HepG2 (cell line): Measurements from ENCODE around the gene MAP1LC3B. TPM values are rescaled to one million over a fixed set of nuclear protein-coding genes. Genes with fewer than 3 reads are reported as not detected.

Experiments used
- ATAC-seq: fragments of 200-7000 bp; cut with Tn5 transposase; 3 replicates; pipeline ENCODE4 v1.9.1; 2020; ENCODE audit warnings: mild to moderate bottlenecking, moderate library complexity
- BruUV-seq: library from RNA; stranded (reverse); fragments of 400-500 nt; replicated peaks from 2 replicates; lab custom pipeline; 2021; lab: Mats Ljungman, UMichigan
- CTCF ChIA-PET: fragments of 300-600 bp; formaldehyde crosslinking; extraction: SDS; loops from one replicate; lab custom pipeline; 2021; ENCODE audit warnings: low total read pairs, inconsistent platforms, low intra/inter-chr PET ratio; lab: Yijun Ruan, JAX
- POLR2A ChIA-PET: fragments of 350-600 bp; sonication (Branson Sonifier 250); formaldehyde crosslinking; loops from one replicate; lab custom pipeline; 2020; ENCODE audit warnings: antibody characterized with exemption, inconsistent platforms; lab: Yijun Ruan, JAX
- DNase-seq: peaks from one replicate; pipeline ENCODE4 v3.0.0-alpha.2; 2015; ENCODE audit warnings: low spot score
- FAIRE-seq: peaks from 3 replicates; lab custom pipeline; 2011; peaks lifted over from hg19 to GRCh38; lab: Jason Lieb, UNC
- H2AFZ ChIP-seq: one replicate; pipeline ENCODE4 v1.6.1; 2011; ENCODE audit warnings: low read length, inconsistent platforms
- H3K27ac ChIP-seq: fragments of 300-600 bp; 3 replicates; pipeline ENCODE4 v1.8.0; 2011; ENCODE audit warnings: mixed run types, mild to moderate bottlenecking, mixed read lengths, low read length, inconsistent platforms; ENCODE audit not compliant: insufficient read depth; ENCODE audit errors: extremely low read length
- H3K27me3 ChIP-seq, 2 experiments: fragments of 200-600 bp in 1 of 2; 2 replicates in 1 of 2; 3 replicates in 1 of 2; pipeline versions ENCODE4 v1.6.0 to v1.8.0; 2011; ENCODE audit warnings: low read length in 2 of 2, mild to moderate bottlenecking in 2 of 2, moderate library complexity in 2 of 2, inconsistent platforms in 1 of 2; ENCODE audit not compliant: insufficient read depth in 2 of 2, control insufficient read depth in 1 of 2
- H3K36me3 ChIP-seq, 2 experiments: fragments of 200-600 bp in 1 of 2; replicated peaks in 1 of 2; 2 replicates in 1 of 2; 3 replicates in 1 of 2; pipeline versions ENCODE4 v1.5.1 to v1.8.0; 2011; ENCODE audit warnings: low read length in 2 of 2, inconsistent platforms in 1 of 2; ENCODE audit not compliant: insufficient read depth in 2 of 2, control insufficient read depth in 1 of 2
- H3K4me1 ChIP-seq: 2 replicates; pipeline ENCODE4 v1.5.1; 2012; ENCODE audit warnings: low read length, inconsistent platforms; ENCODE audit not compliant: insufficient read depth
- H3K4me2 ChIP-seq: 2 replicates; pipeline ENCODE4 v1.6.0; 2011; ENCODE audit warnings: low read depth, low read length, inconsistent platforms
- H3K4me3 ChIP-seq, 3 experiments: fragments of 200-600 bp in 1 of 3; sonication (generic), shearing (Covaris generic) in 1 of 3; replicated peaks in 1 of 3; 2 replicates each; pipeline ENCODE4 v1.5.1; 2011 to 2016; ENCODE audit warnings: low read length in 3 of 3, inconsistent platforms in 2 of 3, low read depth in 2 of 3, mild to moderate bottlenecking in 2 of 3, control low read depth in 1 of 3, mixed read lengths in 1 of 3; ENCODE audit not compliant: insufficient read depth in 1 of 3
- H3K79me2 ChIP-seq: one replicate; pipeline ENCODE4 v1.6.1; 2011; ENCODE audit warnings: low read length, inconsistent platforms; ENCODE audit not compliant: insufficient read depth
- H3K9ac ChIP-seq: 2 replicates; pipeline ENCODE4 v1.6.0; 2011; ENCODE audit warnings: mild to moderate bottlenecking, low read depth, low read length, inconsistent platforms; ENCODE audit not compliant: insufficient read depth
- H3K9me3 ChIP-seq: 2 replicates; pipeline ENCODE4 v1.5.1; 2012; ENCODE audit warnings: mild to moderate bottlenecking, low read length
- H4K20me1 ChIP-seq: 2 replicates; pipeline ENCODE4 v1.6.0; 2011; ENCODE audit warnings: inconsistent platforms, mild to moderate bottlenecking, low read length, moderate library complexity; ENCODE audit not compliant: insufficient read depth
- AKAP8 ChIP-seq: sonication (generic); formaldehyde crosslinking; IDR thresholded peaks from 2 replicates; pipeline ENCODE4 v1.5.1; 2020; ENCODE audit warnings: mild to moderate bottlenecking, missing genetic modification reagents
- BCL6 ChIP-seq: IDR thresholded peaks from 2 replicates; pipeline ENCODE4 v1.6.1; 2016; ENCODE audit warnings: missing genetic modification reagents, missing compliant biosample characterization
- IKZF4 ChIP-seq: sonication (generic); formaldehyde crosslinking; IDR thresholded peaks from 2 replicates; pipeline ENCODE4 v1.5.1; 2020; ENCODE audit warnings: borderline replicate concordance, mild to moderate bottlenecking, low read depth, missing genetic modification reagents; ENCODE audit errors: not compliant biosample characterization
- NFIB ChIP-seq: sonication (generic); formaldehyde crosslinking; IDR thresholded peaks from 2 replicates; pipeline ENCODE4 v1.9.0; 2021; ENCODE audit warnings: missing genetic modification reagents, mild to moderate bottlenecking, borderline replicate concordance
- RFX3 ChIP-seq: IDR thresholded peaks from 2 replicates; pipeline ENCODE4 v1.6.1; 2016; ENCODE audit warnings: missing biosample characterization, missing genetic modification reagents
- RFXAP ChIP-seq: sonication (generic); formaldehyde crosslinking; IDR thresholded peaks from 2 replicates; pipeline ENCODE4 v1.4.0; 2020; ENCODE audit warnings: missing genetic modification reagents, borderline replicate concordance
- SCMH1 ChIP-seq: sonication (generic); formaldehyde crosslinking; IDR thresholded peaks from 2 replicates; pipeline ENCODE4 v1.9.0; 2021; ENCODE audit warnings: missing genetic modification reagents, mild to moderate bottlenecking, borderline replicate concordance
- STAG1 ChIP-seq: sonication (generic); formaldehyde crosslinking; IDR thresholded peaks from 2 replicates; pipeline ENCODE4 v1.4.0; 2020; ENCODE audit warnings: missing genetic modification reagents
- TAF1 ChIP-seq: sonication (generic); formaldehyde crosslinking; IDR thresholded peaks from 2 replicates; pipeline ENCODE4 v1.4.0; 2020; ENCODE audit warnings: missing genetic modification reagents
- TGIF2 ChIP-seq: IDR thresholded peaks from 2 replicates; pipeline ENCODE4 v1.6.1; 2016; ENCODE audit warnings: control low read depth, missing compliant biosample characterization
- ZSCAN9 ChIP-seq: IDR thresholded peaks from 2 replicates; pipeline ENCODE4 v1.6.1; 2016; ENCODE audit warnings: borderline replicate concordance
- WGBS: methylation state at CpG from one replicate; pipeline ENCODE4 v1.1.6; 2017; ENCODE audit warnings: low lambda C conversion rate; 5-methylcytosine and 5-hydroxymethylcytosine counted together
- in situ Hi-C: cut with HindIII; loops from 2 replicates; pipeline ENCODE4 v1.10.0; 2017; ENCODE audit warnings: low pct_unique_long_range_greater_than_20kb; ENCODE audit not compliant: extremely low pct_ligation_motif_present
- intact Hi-C: fragments of 100-400 bp; cut with micrococcal nuclease; formaldehyde crosslinking; loops from one replicate; pipeline ENCODE4 v1.10.0; 2022; ENCODE audit not compliant: unreplicated experiment
- polyA plus RNA-seq, 8 experiments: library from polyadenylated mRNA; depleted of rRNA in 3 of 8; stranded (reverse) in 7 of 8; unstranded in 1 of 8; fragments of >200 nt; fragmentation: Illumina TruSeq in 4 of 8; extraction: Trizol in 4 of 8; gene quantifications; 2 replicates each; pipeline versions ENCODE4 v1.2.1 to v1.2.3, GENCODE V29; 2011 to 2016; ENCODE audit warnings: low read depth in 4 of 8, missing spikeins in 1 of 8, mixed read lengths in 1 of 8; ENCODE audit not compliant: insufficient read depth in 1 of 8
- total RNA-seq, 5 experiments: library from RNA; depleted of rRNA; stranded (reverse); fragments of >200 nt; fragmentation: Illumina TruSeq; extraction: Trizol; gene quantifications; 2 replicates each; pipeline ENCODE4 v1.2.3, GENCODE V29; 2016; ENCODE audit warnings: low read depth in 1 of 5
- TF ChIP-seq, protein P1 (sequence below): IDR thresholded peaks from 2 replicates; pipeline ENCODE4 v1.6.1; 2016; ENCODE audit warnings: missing compliant biosample characterization, missing genetic modification reagents, borderline replicate concordance
- TF ChIP-seq, protein P2 (sequence below): sonication (generic); formaldehyde crosslinking; IDR thresholded peaks from 2 replicates; pipeline ENCODE4 v1.4.0; 2020; ENCODE audit warnings: missing genetic modification reagents, mild to moderate bottlenecking, borderline replicate concordance
- TF ChIP-seq, protein P3 (sequence below): sonication (generic); formaldehyde crosslinking; IDR thresholded peaks from 2 replicates; pipeline ENCODE4 v1.5.1; 2020; ENCODE audit warnings: mild to moderate bottlenecking, moderate library complexity, missing genetic modification reagents

The MAP1LC3B gene
- total and polyA plus RNA-seq, 2 of the 13 experiments (the other 11 are each of a cell fraction or from before 2014, with no cell fraction given), result 15.7 to 37.4 TPM

DNA sequence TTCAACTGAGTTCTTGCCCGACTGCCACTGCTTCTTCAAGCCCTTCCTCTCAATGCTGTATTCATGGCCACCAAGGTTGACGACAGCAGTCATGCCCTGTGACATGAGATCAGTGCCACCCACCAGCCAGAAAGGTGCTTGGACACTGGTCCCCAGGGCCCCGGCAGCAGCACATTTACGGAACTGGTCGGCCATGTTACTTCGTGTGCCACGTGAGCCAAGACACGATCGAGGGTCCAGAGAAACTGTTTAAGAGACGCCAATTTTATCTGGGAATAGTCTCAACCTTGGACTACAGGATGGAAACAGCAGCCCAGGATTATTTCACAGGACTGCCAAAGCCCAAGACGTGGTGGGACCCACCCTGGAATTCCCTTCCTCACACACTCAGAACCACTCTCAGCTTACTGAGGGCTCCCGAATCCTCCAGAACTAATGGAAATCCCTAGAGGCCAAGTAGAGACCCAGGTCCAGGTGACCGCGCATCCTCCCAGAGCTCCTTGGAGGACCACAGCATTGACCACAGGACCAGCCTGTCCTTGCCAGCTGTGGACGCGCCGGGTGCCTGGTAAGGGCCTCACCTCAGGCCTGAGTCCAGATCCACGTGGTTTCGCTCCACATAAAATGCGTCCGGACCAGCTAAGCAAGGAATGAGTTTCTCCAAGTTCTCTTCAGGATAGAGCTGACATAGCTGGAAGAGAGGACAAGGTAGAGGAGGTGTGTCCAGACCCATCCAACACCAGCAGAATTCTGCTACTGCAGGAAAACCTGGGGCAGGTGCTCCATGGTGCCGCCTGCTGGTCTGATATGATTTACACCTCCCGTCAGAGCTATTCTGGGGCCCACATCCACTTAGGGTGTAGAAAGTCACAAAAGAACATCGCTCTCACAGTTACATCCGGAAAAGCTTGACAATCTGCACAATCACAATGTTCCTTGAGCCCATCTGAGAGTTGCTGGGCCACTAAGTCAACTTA is 28.2 kb downstream of the MAP1LC3B start:
- Histone ChIP-seq H3K4me3 (no peak overlapping the region), H3K36me3 (peaks cover 50 to 84% of the 10 kb centered on the region in 2 experiments), H3K4me2 (no peak overlapping the region), H3K9ac (no peak overlapping the region), H3K4me1 (no peaks in the 10 kb centered on the region), H3K27ac (no peak overlapping the region), H3K79me2 (no peaks in the 10 kb centered on the region), H4K20me1 (no peaks in the 10 kb centered on the region; the same call in none of the 2 replicates), H2AFZ (no peak overlapping the region), H3K27me3 (no peaks in the 10 kb centered on the region), H3K9me3 (no peaks in the 10 kb centered on the region)
- WGBS, result 98% methylated on average over 25 of the region's 25 CpGs
- ATAC-seq (peak; percentile 49), DNase-seq (no peak), FAIRE-seq (no peak)
- in situ Hi-C loops, result no loop called here
- intact Hi-C loops, result no loop called here
- ChIA-PET POLR2A (interaction anchor here (1.1 kb wide), 1 partner anchor 103 kb away, joined by 3 read pairs; the partner anchor contains the start of gene C16orf95), CTCF (no interaction called here)
- no TSS peak for BruUV-seq
- no peak for TF ChIP-seq SCMH1 (CRISPR knock-in tag)
- TF ChIP-seq RFX3 (CRISPR knock-in tag), result no peak
- TF ChIP-seq, protein P1, sequence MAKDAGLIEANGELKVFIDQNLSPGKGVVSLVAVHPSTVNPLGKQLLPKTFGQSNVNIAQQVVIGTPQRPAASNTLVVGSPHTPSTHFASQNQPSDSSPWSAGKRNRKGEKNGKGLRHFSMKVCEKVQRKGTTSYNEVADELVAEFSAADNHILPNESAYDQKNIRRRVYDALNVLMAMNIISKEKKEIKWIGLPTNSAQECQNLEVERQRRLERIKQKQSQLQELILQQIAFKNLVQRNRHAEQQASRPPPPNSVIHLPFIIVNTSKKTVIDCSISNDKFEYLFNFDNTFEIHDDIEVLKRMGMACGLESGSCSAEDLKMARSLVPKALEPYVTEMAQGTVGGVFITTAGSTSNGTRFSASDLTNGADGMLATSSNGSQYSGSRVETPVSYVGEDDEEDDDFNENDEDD (CRISPR knock-in tag), result no peak
- no peak for TF ChIP-seq AKAP8 (CRISPR knock-in tag)
- TF ChIP-seq BCL6 (CRISPR knock-in tag), result no peak
- TF ChIP-seq, protein P2, sequence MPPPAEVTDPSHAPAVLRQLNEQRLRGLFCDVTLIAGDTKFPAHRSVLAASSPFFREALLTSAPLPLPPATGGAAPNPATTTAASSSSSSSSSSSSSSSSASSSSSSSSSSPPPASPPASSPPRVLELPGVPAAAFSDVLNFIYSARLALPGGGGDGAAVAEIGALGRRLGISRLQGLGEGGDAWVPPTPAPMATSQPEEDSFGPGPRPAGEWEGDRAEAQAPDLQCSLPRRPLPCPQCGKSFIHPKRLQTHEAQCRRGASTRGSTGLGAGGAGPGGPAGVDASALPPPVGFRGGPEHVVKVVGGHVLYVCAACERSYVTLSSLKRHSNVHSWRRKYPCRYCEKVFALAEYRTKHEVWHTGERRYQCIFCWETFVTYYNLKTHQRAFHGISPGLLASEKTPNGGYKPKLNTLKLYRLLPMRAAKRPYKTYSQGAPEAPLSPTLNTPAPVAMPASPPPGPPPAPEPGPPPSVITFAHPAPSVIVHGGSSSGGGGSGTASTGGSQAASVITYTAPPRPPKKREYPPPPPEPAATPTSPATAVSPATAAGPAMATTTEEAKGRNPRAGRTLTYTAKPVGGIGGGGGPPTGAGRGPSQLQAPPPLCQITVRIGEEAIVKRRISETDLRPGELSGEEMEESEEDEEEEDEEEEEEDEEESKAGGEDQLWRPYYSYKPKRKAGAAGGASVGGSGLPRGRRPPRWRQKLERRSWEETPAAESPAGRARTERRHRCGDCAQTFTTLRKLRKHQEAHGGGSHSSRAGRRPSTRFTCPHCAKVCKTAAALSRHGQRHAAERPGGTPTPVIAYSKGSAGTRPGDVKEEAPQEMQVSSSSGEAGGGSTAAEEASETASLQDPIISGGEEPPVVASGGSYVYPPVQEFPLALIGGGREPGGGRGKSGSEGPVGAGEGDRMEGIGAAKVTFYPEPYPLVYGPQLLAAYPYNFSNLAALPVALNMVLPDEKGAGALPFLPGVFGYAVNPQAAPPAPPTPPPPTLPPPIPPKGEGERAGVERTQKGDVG (CRISPR knock-in tag), result 0 out of 2 replicates have a peak, but pooled peaks have one; percentile 32
- no peak for TF ChIP-seq IKZF4 (CRISPR knock-in tag)
- no peak for TF ChIP-seq RFXAP (CRISPR knock-in tag)
- TF ChIP-seq NFIB (CRISPR knock-in tag), result no peak
- no peak for TF ChIP-seq TGIF2 (CRISPR knock-in tag)
- TF ChIP-seq, protein P3, sequence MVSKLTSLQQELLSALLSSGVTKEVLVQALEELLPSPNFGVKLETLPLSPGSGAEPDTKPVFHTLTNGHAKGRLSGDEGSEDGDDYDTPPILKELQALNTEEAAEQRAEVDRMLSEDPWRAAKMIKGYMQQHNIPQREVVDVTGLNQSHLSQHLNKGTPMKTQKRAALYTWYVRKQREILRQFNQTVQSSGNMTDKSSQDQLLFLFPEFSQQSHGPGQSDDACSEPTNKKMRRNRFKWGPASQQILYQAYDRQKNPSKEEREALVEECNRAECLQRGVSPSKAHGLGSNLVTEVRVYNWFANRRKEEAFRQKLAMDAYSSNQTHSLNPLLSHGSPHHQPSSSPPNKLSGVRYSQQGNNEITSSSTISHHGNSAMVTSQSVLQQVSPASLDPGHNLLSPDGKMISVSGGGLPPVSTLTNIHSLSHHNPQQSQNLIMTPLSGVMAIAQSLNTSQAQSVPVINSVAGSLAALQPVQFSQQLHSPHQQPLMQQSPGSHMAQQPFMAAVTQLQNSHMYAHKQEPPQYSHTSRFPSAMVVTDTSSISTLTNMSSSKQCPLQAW, result no peak
- peak; percentile 21; the same call in 1 of the 2 replicates for TF ChIP-seq STAG1
- TF ChIP-seq TAF1 (CRISPR knock-in tag), result no peak
- TF ChIP-seq ZSCAN9 (CRISPR knock-in tag), result no peak
